ENCODE data around the gene PPARA.

GRCh38 chr22:46220921-46221320 is 70.6 kb downstream of the PPARA start:
- no peak for TF ChIP-seq POLR2A (IDR thresholded peaks at IDR 0.05)
- TF ChIP-seq, protein P1, sequence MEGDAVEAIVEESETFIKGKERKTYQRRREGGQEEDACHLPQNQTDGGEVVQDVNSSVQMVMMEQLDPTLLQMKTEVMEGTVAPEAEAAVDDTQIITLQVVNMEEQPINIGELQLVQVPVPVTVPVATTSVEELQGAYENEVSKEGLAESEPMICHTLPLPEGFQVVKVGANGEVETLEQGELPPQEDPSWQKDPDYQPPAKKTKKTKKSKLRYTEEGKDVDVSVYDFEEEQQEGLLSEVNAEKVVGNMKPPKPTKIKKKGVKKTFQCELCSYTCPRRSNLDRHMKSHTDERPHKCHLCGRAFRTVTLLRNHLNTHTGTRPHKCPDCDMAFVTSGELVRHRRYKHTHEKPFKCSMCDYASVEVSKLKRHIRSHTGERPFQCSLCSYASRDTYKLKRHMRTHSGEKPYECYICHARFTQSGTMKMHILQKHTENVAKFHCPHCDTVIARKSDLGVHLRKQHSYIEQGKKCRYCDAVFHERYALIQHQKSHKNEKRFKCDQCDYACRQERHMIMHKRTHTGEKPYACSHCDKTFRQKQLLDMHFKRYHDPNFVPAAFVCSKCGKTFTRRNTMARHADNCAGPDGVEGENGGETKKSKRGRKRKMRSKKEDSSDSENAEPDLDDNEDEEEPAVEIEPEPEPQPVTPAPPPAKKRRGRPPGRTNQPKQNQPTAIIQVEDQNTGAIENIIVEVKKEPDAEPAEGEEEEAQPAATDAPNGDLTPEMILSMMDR (IDR thresholded peaks at IDR 0.05): no peak
